RWPE2 (cell line): ENCODE data around the gene AVEN.
A peak's percentile ranks its signal among the peaks of the same experiment; 100 is the strongest.

Experiments
- ATAC-seq: fragments of 200-7000 bp; cut with Tn5 transposase; 3 replicates; pipeline ENCODE4 v1.9.1; 2021; ENCODE audit warnings: low read depth
- DNase-seq: peaks from one replicate; pipeline ENCODE4 v3.0.0-alpha.2; 2020; ENCODE audit warnings: low spot score
- H3K27ac ChIP-seq: fragments of 450-650 bp; 2 replicates; pipeline ENCODE4 v1.5.1; 2017; ENCODE audit warnings: mild to moderate bottlenecking; ENCODE audit not compliant: poor library complexity, severe bottlenecking
- H3K27me3 ChIP-seq: fragments of 250-450 bp; sonication (Bioruptor Pico); 2 replicates; pipeline ENCODE4 v1.5.1; 2021; ENCODE audit warnings: mild to moderate bottlenecking, moderate library complexity; ENCODE audit not compliant: insufficient read depth, poor library complexity, severe bottlenecking
- H3K36me3 ChIP-seq: fragments of 250-450 bp; sonication (Bioruptor Pico); 2 replicates; pipeline ENCODE4 v1.5.1; 2020; ENCODE audit warnings: low read depth, mild to moderate bottlenecking, moderate library complexity
- H3K4me1 ChIP-seq: fragments of 250-450 bp; sonication (Bioruptor Pico); 2 replicates; pipeline ENCODE4 v1.5.1; 2021; ENCODE audit warnings: mild to moderate bottlenecking, moderate library complexity; ENCODE audit not compliant: insufficient read depth, poor library complexity, severe bottlenecking
- H3K4me3 ChIP-seq: fragments of 250-450 bp; sonication (Bioruptor Pico); 2 replicates; pipeline ENCODE4 v1.5.1; 2021; ENCODE audit warnings: mild to moderate bottlenecking, moderate library complexity; ENCODE audit not compliant: severe bottlenecking
- H3K9me3 ChIP-seq: fragments of 250-450 bp; sonication (Bioruptor Pico); 2 replicates; pipeline ENCODE4 v1.5.1; 2021; ENCODE audit warnings: mild to moderate bottlenecking, moderate library complexity; ENCODE audit not compliant: severe bottlenecking
- TF ChIP-seq, protein P1 (sequence below): fragments of 450-650 bp; IDR thresholded peaks from one replicate; pipeline ENCODE4 v1.5.1; 2017; ENCODE audit warnings: mild to moderate bottlenecking, moderate library complexity; ENCODE audit not compliant: poor library complexity, severe bottlenecking

The AVEN gene

DNA sequence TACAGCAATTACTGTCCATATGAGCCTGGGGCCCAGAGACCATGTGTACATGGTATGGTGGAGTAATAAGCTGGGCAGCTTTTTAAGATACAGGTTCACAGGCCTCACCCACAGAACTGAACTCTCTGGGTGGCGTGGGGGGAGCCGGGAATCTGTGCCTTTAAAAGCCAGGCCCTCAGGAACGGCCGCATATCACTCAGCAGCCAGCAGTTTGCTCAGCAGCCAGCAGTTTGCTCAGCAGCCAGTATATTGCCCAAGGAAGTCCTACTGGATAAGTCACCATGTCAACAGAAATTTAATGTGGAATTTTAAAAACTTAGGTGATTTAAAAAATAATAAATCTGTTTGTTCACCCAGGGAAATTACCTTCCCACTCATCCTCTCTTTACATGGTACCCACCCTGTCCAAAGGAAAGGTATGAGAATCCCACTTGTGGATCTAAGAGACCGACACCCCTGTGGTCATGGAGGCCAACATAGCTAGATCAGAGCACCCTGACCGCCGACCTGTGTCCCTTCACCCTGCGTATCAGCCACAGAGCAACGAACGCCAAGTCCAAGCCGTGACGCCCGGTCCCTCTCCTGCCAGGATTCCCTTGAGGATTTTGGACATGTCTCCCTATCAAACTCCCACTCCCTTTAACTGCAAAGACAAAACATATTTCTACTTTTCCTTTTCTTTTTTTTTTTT, 166.4 kb downstream of the AVEN start:
- Histone ChIP-seq H3K4me1 (no peaks in the 10 kb centered on the region), H3K27me3 (no peaks in the 10 kb centered on the region), H3K27ac (no peak overlapping the region), H3K36me3 (no peaks in the 10 kb centered on the region), H3K9me3 (no peaks in the 10 kb centered on the region), H3K4me3 (no peak overlapping the region)
- no peak for DNase-seq
- peak; percentile 18; the same call in 1 of the 3 replicates for ATAC-seq
- TF ChIP-seq, protein P1, sequence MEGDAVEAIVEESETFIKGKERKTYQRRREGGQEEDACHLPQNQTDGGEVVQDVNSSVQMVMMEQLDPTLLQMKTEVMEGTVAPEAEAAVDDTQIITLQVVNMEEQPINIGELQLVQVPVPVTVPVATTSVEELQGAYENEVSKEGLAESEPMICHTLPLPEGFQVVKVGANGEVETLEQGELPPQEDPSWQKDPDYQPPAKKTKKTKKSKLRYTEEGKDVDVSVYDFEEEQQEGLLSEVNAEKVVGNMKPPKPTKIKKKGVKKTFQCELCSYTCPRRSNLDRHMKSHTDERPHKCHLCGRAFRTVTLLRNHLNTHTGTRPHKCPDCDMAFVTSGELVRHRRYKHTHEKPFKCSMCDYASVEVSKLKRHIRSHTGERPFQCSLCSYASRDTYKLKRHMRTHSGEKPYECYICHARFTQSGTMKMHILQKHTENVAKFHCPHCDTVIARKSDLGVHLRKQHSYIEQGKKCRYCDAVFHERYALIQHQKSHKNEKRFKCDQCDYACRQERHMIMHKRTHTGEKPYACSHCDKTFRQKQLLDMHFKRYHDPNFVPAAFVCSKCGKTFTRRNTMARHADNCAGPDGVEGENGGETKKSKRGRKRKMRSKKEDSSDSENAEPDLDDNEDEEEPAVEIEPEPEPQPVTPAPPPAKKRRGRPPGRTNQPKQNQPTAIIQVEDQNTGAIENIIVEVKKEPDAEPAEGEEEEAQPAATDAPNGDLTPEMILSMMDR = no peak

DNA sequence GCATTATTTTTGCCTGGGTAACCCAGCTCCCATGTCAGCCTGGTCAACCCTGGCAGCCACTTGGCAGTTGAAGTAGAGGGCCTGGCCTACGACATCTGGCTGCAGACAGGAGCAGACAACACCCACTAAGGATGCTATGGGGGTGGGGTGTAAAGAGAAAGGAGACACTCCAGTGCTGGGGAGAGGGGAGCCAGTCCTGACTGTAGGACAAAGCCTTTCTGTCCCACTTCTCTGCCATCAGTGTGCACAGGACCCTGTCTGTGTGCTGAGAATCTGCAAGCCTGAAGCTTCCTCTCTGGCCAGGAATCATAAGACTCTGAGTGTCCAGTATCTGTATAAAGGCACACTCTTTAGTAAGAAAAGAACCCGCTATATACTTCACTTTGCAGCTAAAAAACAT, 167.0 kb downstream of the AVEN start:
- no peaks in the 10 kb centered on the region for H3K4me1 ChIP-seq
- TF ChIP-seq, protein P1 = no peak
- no peaks in the 10 kb centered on the region for H3K9me3 ChIP-seq
- no peak overlapping the region for H3K27ac ChIP-seq
- H3K27me3 ChIP-seq = no peaks in the 10 kb centered on the region
- DNase-seq (no peak), ATAC-seq (peak; percentile 17; the same call in 1 of the 3 replicates)
- H3K4me3 ChIP-seq = no peak overlapping the region
- H3K36me3 ChIP-seq = no peaks in the 10 kb centered on the region

DNA sequence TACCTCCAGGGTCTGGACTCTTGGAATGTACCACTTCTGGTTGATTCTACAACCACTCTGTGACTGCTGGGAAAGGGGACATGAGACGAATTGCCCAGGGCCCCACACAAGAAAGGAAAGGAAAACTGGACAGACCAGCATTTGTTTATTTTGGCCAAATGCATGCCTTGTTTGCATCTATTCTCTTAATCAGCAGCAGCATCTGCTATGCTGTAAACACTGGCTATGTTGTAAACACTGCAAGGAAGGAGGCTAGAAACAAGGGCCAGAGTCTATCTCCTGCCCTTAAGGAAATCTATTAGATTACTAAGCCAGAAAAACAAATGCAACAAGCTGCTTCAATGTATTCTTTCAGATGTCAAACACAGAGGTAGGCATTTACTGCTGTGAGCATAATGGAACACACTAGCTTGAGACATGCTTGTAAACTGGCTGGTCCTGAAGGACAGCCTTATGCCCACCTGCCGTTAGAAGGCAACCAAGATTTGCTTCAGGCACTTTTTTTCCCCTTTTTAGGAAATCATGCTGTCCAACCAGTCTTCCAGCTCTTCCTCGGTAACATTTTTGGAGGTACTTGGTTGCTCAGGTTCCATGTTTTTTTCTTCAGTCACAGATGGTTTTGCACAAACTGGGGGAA, 172.8 kb downstream of the AVEN start:
- no peak for ATAC-seq
- H3K4me3 ChIP-seq = no peak overlapping the region
- no peaks in the 10 kb centered on the region for H3K9me3 ChIP-seq
- H3K27me3 ChIP-seq = no peaks in the 10 kb centered on the region
- H3K4me1 ChIP-seq = no peaks in the 10 kb centered on the region
- no peak overlapping the region for H3K27ac ChIP-seq
- TF ChIP-seq, protein P1 = no peak
- DNase-seq = no peak
- H3K36me3 ChIP-seq = no peaks in the 10 kb centered on the region

DNA sequence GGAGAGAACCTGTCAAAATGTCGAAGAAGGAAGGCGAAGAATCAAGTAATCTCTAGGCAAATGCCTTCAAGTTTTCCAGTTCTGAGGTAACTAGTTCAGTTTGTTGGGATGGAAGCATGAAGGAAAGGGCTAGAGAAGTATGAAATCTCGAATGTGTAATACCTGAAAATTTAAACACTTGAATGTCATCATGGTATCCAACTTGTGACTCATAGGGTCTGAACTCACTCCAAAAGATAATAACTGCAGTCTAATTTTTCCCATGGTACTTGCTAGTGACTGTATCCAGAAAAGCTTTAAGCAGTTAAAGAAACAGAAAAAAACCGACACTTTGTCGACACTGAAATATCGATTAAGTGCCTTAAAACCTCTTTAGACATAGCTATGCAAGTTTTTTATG, 173.6 kb downstream of the AVEN start:
- H3K4me1 ChIP-seq = no peaks in the 10 kb centered on the region
- ATAC-seq (no peak), DNase-seq (no peak)
- no peaks in the 10 kb centered on the region for H3K9me3 ChIP-seq
- H3K27me3 ChIP-seq = no peaks in the 10 kb centered on the region
- H3K27ac ChIP-seq = no peak overlapping the region
- H3K4me3 ChIP-seq = no peak overlapping the region
- no peaks in the 10 kb centered on the region for H3K36me3 ChIP-seq
- TF ChIP-seq, protein P1 = no peak
